Measurements from ENCODE around the gene SCT. TPM values are rescaled to one million over a fixed set of nuclear protein-coding genes. Genes with fewer than 3 reads are reported as not detected.

SCT gene
- total and polyA plus RNA-seq, 2 of the 8 experiments (the other 6 are each of a cell fraction or from before 2014, with no cell fraction given): 1.7 to 2.0 TPM

GRCh38 chr11:618856-619627 lies 7.9 kb downstream of the SCT start:
- H3K79me2 ChIP-seq (ENCODE audit: control insufficient read depth in 1 of 2, insufficient read depth in 2 of 2, low read length in 2 of 2): no peaks in the 10 kb centered on the region
- H3K36me3 ChIP-seq (ENCODE audit: control insufficient read depth in 2 of 4, insufficient read depth in 4 of 4, low read length in 3 of 4): peaks cover 0 to 3% (median 0%) of the 10 kb centered on the region in 4 experiments; a peak in 1 of 8 replicates
- H3K56ac ChIP-seq (replicated peaks; ENCODE audit: insufficient read length, low read depth, low read length): no peak overlapping the region
- FAIRE-seq (no peak), DNase-seq (ENCODE audit: low read depth in 1 of 2, low spot score in 2 of 2) (no peak)
- H3K27ac ChIP-seq (ENCODE audit: low read depth, low read length): no peak overlapping the region
- no peak overlapping the region for H3K4ac ChIP-seq (replicated peaks; ENCODE audit: insufficient read length, low read depth, low read length)
- WGBS, 2 experiments (ENCODE audit: extremely low coverage in 1 of 2, insufficient coverage in 1 of 2, insufficient read length in 1 of 2, insufficient replicate concordance in 2 of 2, low coverage in 1 of 2, low lambda C conversion rate in 2 of 2, missing lambda C conversion rate in 1 of 2): 88% methylated on average over 16 of the region's 24 CpGs; no CpG with 5 or more reads in 1 of the 2 experiments
- H3K23ac ChIP-seq (ENCODE audit: insufficient read length): no peak overlapping the region
- H3K14ac ChIP-seq (ENCODE audit: insufficient read length): no peak overlapping the region
- H3K9me3 ChIP-seq (ENCODE audit: insufficient read depth in 2 of 2, low read depth in 1 of 2, low read length in 1 of 2): no peaks in the 10 kb centered on the region
- H4K5ac ChIP-seq (ENCODE audit: insufficient read length, low read depth, low read length): no peak overlapping the region
- H3K4me1 ChIP-seq (replicated peaks in 1 of 4; ENCODE audit: control insufficient read depth in 3 of 4, insufficient read depth in 4 of 4, low read length in 3 of 4): peaks cover 0 to 8% (median under 1%) of the 10 kb centered on the region in 4 experiments; a peak in 4 of 7 replicates
- H3K23me2 ChIP-seq (ENCODE audit: low read depth, low read length): peaks cover 3% of the 10 kb centered on the region; the same call in 1 of the 2 replicates
- H3K9ac ChIP-seq (replicated peaks in 1 of 4; ENCODE audit: extremely low read depth in 1 of 4, low read depth in 3 of 4, low read length in 3 of 4): no peak overlapping the region
- peaks cover 8 to 13% of the 10 kb centered on the region in 2 experiments for H4K20me1 ChIP-seq (replicated peaks in 1 of 2; ENCODE audit: control insufficient read depth in 1 of 2, insufficient read depth in 2 of 2, low read length in 2 of 2)
- no peaks in the 10 kb centered on the region for H3K27me3 ChIP-seq (replicated peaks in 1 of 4; ENCODE audit: control insufficient read depth in 3 of 4, extremely low read depth in 1 of 4, insufficient read depth in 3 of 4, low read length in 3 of 4)
- H2AK5ac ChIP-seq (ENCODE audit: low read depth, low read length): no peak overlapping the region
- H2BK5ac ChIP-seq (ENCODE audit: low read depth, low read length): 0 out of 2 replicates have a peak overlapping the region, but pooled peaks have one; percentile 66
- H3K79me1 ChIP-seq (ENCODE audit: low read depth, low read length): peaks cover 3% of the 10 kb centered on the region
- H2BK12ac ChIP-seq (ENCODE audit: low read depth, low read length): no peak overlapping the region
- no peak overlapping the region for H2BK120ac ChIP-seq (replicated peaks; ENCODE audit: low read depth, low read length)
- H3K4me2 ChIP-seq (ENCODE audit: insufficient read depth in 1 of 2, low read depth in 2 of 2, low read length in 2 of 2): no peak overlapping the region
- CTCF ChIA-PET (ENCODE audit: partially characterized antibody): no interaction called here
- H2AFZ ChIP-seq (ENCODE audit: low read length): no peak overlapping the region
- no peak overlapping the region for H3K18ac ChIP-seq (ENCODE audit: extremely low read depth, low read length)
- no peak overlapping the region for H4K91ac ChIP-seq (replicated peaks; ENCODE audit: insufficient read length, low read length)
- POLR2A ChIA-PET (ENCODE audit: partially characterized antibody): no interaction called here
- no peak overlapping the region; the same call in 1 of the 2 replicates for H4K8ac ChIP-seq (ENCODE audit: extremely low read depth, insufficient read depth, low read length)
- H3K4me3 ChIP-seq (ENCODE audit: extremely low read depth in 1 of 4, insufficient read depth in 2 of 4, low read depth in 3 of 4, low read length in 4 of 4): no peak overlapping the region
- no peak overlapping the region for H2BK20ac ChIP-seq (ENCODE audit: low read length)
- no peak overlapping the region for H2BK15ac ChIP-seq (ENCODE audit: low read length)
- no peak for TF ChIP-seq RXRA (IDR thresholded peaks at IDR 0.05; ENCODE audit: insufficient read depth, low read depth, low read length)
- TF ChIP-seq TBP (IDR thresholded peaks at IDR 0.05; ENCODE audit: low read depth, low read length): no peak
- TF ChIP-seq EP300 (IDR thresholded peaks at IDR 0.05; ENCODE audit: borderline replicate concordance in 1 of 2, low read depth in 2 of 2, low read length in 2 of 2): no peak
- TF ChIP-seq HDAC2 (IDR thresholded peaks at IDR 0.05; ENCODE audit: borderline replicate concordance in 1 of 2, low read depth in 2 of 2, low read length in 2 of 2): no peak
- no peak for TF ChIP-seq KDM4A (IDR thresholded peaks at IDR 0.05; ENCODE audit: low read depth, low read length, severe bottlenecking)
- no peak for TF ChIP-seq CHD1 (IDR thresholded peaks at IDR 0.05; ENCODE audit: low read depth, low read length)
- no peak for TF ChIP-seq TAF7 (optimal IDR thresholded peaks at IDR 0.05; ENCODE audit: borderline replicate concordance, low read depth, low read length)
- no peak for TF ChIP-seq SIX5 (IDR thresholded peaks at IDR 0.05; ENCODE audit: low read depth, low read length)
- TF ChIP-seq RAD21 (IDR thresholded peaks at IDR 0.05 in 1 of 2, conservative IDR thresholded peaks at IDR 0.05 in 1 of 2; ENCODE audit: low read depth in 2 of 2, low read length in 2 of 2): no peak
- TF ChIP-seq JUND (IDR thresholded peaks at IDR 0.05; ENCODE audit: low read length): no peak
- TF ChIP-seq POLR2A (IDR thresholded peaks at IDR 0.05; ENCODE audit: control extremely low read depth in 1 of 2, low read depth in 2 of 2, low read length in 2 of 2): no peak
- TF ChIP-seq POLR2AphosphoS5 (IDR thresholded peaks at IDR 0.05; ENCODE audit: low read depth, low read length): no peak
